Renal cortex interstitium (tissue), 11 donors: Measurements from ENCODE around the gene FBLN7. TPM values are rescaled to one million over a fixed set of nuclear protein-coding genes. Genes with fewer than 3 reads are reported as not detected.
A peak's percentile ranks its signal among the peaks of the same experiment; 100 is the strongest.
"Not testable (repeated sequence)": the region's sequence is repeated elsewhere in the genome, so short reads cannot be mapped to it uniquely, and the experiment has no call there.

Experiments
- DNase-seq, 11 donors: peaks; one replicate each; pipeline ENCODE4 v3.0.0-alpha.2; 2013; ENCODE audit warnings: low read depth in 9 of 11, low spot score in 4 of 11; ENCODE audit errors: extremely low read depth in 1 of 11
- polyA plus RNA-seq, 3 donors: library from polyadenylated mRNA; unstranded; fragments of 120-200 nt; gene quantifications; one replicate each; pipeline ENCODE4 v1.2.1, GENCODE V29; 2013; ENCODE audit not compliant: insufficient read length in 3 of 3

The FBLN7 gene
- polyA plus RNA-seq, 3 donors: 9.3 to 14.8 (median 11.9) TPM

GRCh38 chr2:112139033-112139614, 939 bp downstream of the FBLN7 start:
- DNase-seq: not testable (repeated sequence)

GRCh38 chr2:112139661-112140204, 1.5 kb downstream of the FBLN7 start:
- DNase-seq: not testable (repeated sequence)

GRCh38 chr2:112140205-112140802, 2.1 kb downstream of the FBLN7 start:
- DNase-seq: no peak

- DNase-seq: no peak
These were observed 2.9 kb downstream of the FBLN7 start for GRCh38 chr2:112140899-112141625.

- DNase-seq: no peak
These were observed 3.4 kb downstream of the FBLN7 start for GRCh38 chr2:112141626-112142007.

- DNase-seq: no peak
These were observed 4.4 kb downstream of the FBLN7 start for GRCh38 chr2:112142525-112143078.

GRCh38 chr2:112143150-112143549, 5.0 kb downstream of the FBLN7 start:
- no peak for DNase-seq

GRCh38 chr2:112144966-112145365, 6.8 kb downstream of the FBLN7 start:
- no peak for DNase-seq

GRCh38 chr2:112147382-112148168, 9.4 kb downstream of the FBLN7 start:
- DNase-seq: peak in 1 of 11 donors; percentile 23

GRCh38 chr2:112148477-112148876, 10.3 kb downstream of the FBLN7 start:
- DNase-seq: no peak

GRCh38 chr2:112149194-112149593, 11.0 kb downstream of the FBLN7 start:
- DNase-seq: no peak

GRCh38 chr2:112149866-112150435, 11.8 kb downstream of the FBLN7 start:
- DNase-seq: no peak

GRCh38 chr2:112150447-112150846, 12.3 kb downstream of the FBLN7 start:
- no peak for DNase-seq

GRCh38 chr2:112150851-112151250, 12.7 kb downstream of the FBLN7 start:
- no peak for DNase-seq

- DNase-seq: no peak
These were observed 13.1 kb downstream of the FBLN7 start for GRCh38 chr2:112151271-112151670.

- no peak for DNase-seq
These were observed 13.7 kb downstream of the FBLN7 start for GRCh38 chr2:112151701-112152440.

GRCh38 chr2:112152476-112153178, 14.4 kb downstream of the FBLN7 start:
- DNase-seq: no peak

- no peak for DNase-seq
These were observed 14.9 kb downstream of the FBLN7 start for GRCh38 chr2:112153179-112153490.
